Measurements from ENCODE around the gene PRDM16. TPM values are rescaled to one million over a fixed set of nuclear protein-coding genes. Genes with fewer than 3 reads are reported as not detected.

PRDM16 gene
- total RNA-seq, 4 donors from 2014 or later, result 0.19 to 1.6 (median 0.36) TPM

DNA sequence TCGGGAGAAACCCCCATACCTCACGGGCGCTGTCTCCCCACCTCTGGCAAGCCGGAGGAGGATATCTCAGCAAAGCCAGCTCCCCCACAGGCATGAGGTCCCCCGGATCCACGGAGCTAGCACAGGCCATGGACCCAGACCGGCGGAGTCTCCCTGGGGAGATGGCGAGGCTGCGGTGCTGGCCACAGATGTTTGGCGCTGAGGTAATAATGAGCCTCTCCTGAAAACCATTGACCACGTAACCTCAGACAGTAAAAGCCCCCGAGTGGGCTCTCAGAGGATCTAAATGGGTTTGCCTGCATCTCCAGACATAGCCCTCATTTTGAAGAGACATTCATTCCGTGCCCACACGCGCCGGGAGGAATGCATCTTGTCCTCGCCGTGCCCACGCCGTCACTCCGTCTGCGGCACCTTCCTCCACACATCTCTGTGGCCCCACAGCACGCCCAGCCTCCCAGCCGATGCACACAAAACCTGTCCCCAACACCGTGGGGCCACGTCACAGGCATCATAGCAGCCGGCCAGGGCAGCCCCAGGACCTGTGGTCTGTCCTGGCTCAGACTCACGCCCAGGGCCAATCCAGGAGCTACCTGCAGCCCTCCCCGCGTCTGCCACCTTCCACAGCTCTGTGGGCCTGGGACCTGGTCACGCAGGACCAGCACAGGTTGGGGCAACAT, 150.9 kb downstream of the PRDM16 start:
- peaks cover 15% of the 10 kb centered on the region for H3K4me1 ChIP-seq
- DNase-seq (ENCODE audit: low spot score in 2 of 2), result no peak
- H3K36me3 ChIP-seq, result no peaks in the 10 kb centered on the region
- 91% methylated on average over 22 of the region's 32 CpGs for WGBS
- TF ChIP-seq, protein P1, sequence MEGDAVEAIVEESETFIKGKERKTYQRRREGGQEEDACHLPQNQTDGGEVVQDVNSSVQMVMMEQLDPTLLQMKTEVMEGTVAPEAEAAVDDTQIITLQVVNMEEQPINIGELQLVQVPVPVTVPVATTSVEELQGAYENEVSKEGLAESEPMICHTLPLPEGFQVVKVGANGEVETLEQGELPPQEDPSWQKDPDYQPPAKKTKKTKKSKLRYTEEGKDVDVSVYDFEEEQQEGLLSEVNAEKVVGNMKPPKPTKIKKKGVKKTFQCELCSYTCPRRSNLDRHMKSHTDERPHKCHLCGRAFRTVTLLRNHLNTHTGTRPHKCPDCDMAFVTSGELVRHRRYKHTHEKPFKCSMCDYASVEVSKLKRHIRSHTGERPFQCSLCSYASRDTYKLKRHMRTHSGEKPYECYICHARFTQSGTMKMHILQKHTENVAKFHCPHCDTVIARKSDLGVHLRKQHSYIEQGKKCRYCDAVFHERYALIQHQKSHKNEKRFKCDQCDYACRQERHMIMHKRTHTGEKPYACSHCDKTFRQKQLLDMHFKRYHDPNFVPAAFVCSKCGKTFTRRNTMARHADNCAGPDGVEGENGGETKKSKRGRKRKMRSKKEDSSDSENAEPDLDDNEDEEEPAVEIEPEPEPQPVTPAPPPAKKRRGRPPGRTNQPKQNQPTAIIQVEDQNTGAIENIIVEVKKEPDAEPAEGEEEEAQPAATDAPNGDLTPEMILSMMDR (IDR thresholded peaks at IDR 0.05), result no peak
- TF ChIP-seq POLR2AphosphoS5 (IDR thresholded peaks at IDR 0.05) (no peak), EP300 (IDR thresholded peaks at IDR 0.05) (no peak), POLR2A (IDR thresholded peaks at IDR 0.05) (no peak)
- H3K27ac ChIP-seq, result no peak overlapping the region
- no peak overlapping the region for H3K4me3 ChIP-seq
- peaks cover 95% of the 10 kb centered on the region for H3K27me3 ChIP-seq
- no peaks in the 10 kb centered on the region for H3K9me3 ChIP-seq

DNA sequence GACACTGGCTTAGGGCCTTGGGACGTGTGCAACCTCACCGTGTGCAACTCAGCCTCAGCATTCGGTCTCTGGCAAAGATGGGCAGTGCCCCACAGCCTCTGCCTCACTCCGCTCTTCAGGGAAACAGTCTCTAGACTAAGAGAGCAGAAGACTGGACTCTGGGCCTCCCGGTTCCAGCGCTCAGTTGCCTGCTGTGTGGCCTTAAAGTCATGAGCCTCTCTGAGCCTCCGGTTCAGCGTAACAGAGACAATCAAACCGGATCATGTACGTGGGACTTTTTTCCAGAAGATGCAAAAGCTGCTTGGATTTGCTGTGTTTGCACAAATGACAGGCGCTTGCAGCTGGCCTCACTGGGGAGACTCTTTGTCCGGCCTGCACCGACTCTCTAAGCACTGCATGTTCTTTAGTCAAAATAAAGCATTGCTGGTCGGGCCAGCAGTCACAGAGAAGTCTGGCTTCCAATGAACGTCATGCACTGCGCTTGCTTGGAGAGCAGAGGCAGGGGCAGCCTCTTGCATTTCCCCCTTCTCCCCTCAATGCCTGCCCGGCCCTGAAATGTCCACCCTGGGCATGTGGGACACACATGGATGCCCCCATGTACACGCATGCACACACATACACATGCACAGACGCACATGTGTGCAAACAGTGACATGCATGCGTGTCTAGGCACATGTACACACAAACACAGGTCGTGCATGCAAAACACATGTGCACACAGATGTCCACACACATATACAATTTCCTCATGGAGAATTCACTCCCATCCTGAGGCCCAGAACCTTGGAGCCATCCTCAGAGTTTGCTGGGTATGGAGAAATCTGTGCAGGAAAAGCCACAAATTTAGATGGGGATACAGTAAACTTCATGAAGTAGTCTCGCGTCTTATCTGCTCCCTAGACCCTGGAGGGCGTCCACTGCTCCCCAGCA, 152.4 kb downstream of the PRDM16 start:
- WGBS, result 84% methylated on average over 11 of the region's 24 CpGs
- no peak overlapping the region for H3K27ac ChIP-seq

DNA sequence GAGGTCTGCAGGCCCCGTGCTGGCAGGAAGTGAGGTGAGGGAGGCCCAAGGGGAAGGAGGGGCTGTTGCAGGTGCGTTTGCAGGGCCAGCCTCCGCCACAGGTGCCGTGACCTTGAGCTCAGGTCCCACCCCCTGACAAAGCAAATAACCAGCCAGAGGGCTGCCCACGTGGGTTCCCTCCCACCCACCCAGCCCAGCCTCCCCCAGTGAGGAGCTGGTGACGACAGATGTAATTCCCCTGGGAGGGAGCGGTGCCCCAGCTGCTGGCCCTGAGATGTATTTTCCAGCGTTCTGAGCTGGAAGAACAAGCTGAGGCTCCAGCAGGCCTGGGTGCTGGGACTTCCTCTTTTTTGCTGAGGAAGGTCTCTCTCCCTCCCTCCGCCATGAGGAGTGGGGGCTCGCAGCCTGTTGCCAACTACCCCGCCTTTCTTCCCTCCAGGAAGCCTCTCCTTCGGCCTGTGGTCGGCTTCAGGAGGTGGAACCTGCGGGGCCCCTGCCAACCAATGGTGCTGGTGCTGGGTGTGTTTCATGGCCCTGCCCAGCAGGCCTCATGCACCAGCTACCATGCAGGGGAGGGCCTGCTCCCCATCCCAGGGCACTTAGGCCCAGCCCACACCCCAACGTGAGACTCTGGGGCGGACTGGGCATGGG, 153.2 kb downstream of the PRDM16 start:
- DNase-seq (ENCODE audit: low spot score in 2 of 2), result no peak
- H3K36me3 ChIP-seq, result no peaks in the 10 kb centered on the region
- H3K4me1 ChIP-seq, result peaks cover 15% of the 10 kb centered on the region
- no peaks in the 10 kb centered on the region for H3K9me3 ChIP-seq
- H3K4me3 ChIP-seq, result no peak overlapping the region
- 36% methylated on average over 11 of the region's 16 CpGs for WGBS
- peaks cover 92% of the 10 kb centered on the region for H3K27me3 ChIP-seq
- no peak overlapping the region for H3K27ac ChIP-seq
- TF ChIP-seq EP300 (IDR thresholded peaks at IDR 0.05), result no peak
- TF ChIP-seq POLR2A (IDR thresholded peaks at IDR 0.05), result no peak
- TF ChIP-seq, protein P1 (IDR thresholded peaks at IDR 0.05), result no peak
- TF ChIP-seq POLR2AphosphoS5 (IDR thresholded peaks at IDR 0.05), result no peak

More for the DNA sequence above, 152.4 kb downstream of the PRDM16 start:
- no peaks in the 10 kb centered on the region for H3K9me3 ChIP-seq
- TF ChIP-seq EP300 (IDR thresholded peaks at IDR 0.05) (no peak), POLR2A (IDR thresholded peaks at IDR 0.05) (no peak), POLR2AphosphoS5 (IDR thresholded peaks at IDR 0.05) (no peak)
- TF ChIP-seq, protein P1 (IDR thresholded peaks at IDR 0.05), result no peak
- H3K36me3 ChIP-seq, result no peaks in the 10 kb centered on the region
- H3K4me3 ChIP-seq, result no peak overlapping the region
- H3K27me3 ChIP-seq, result peaks cover 94% of the 10 kb centered on the region
- peaks cover 15% of the 10 kb centered on the region for H3K4me1 ChIP-seq
- DNase-seq (ENCODE audit: low spot score in 2 of 2), result no peak

DNA sequence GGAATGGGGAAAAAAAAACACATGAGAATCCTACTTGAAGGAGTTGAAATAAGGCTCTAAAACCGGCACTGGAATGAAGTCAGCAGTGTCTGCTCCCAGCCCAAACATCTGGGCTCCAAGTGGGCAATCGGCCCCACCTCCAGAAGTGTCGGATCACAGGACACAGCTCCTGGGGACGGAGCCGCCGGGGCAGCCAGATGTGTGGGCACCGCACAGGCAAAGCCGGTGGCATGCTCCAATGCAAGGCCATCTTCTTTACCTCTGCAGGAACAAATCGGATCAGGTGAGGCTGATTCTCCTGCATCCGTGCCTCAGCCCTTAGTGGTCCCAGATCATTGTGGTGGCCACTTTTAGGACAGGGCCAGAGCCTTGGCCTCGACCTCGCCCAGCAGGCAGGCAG, 156.7 kb downstream of the PRDM16 start:
- 65% methylated on average over 4 of the region's 12 CpGs for WGBS
- no peaks in the 10 kb centered on the region for H3K4me1 ChIP-seq
- H3K4me3 ChIP-seq, result no peak overlapping the region
- H3K27me3 ChIP-seq, result peaks cover 92% of the 10 kb centered on the region
- no peak overlapping the region for H3K27ac ChIP-seq
- no peak for DNase-seq (ENCODE audit: low spot score in 2 of 2)
- TF ChIP-seq POLR2AphosphoS5 (IDR thresholded peaks at IDR 0.05) (no peak), EP300 (IDR thresholded peaks at IDR 0.05) (no peak)
- H3K9me3 ChIP-seq, result no peaks in the 10 kb centered on the region
- no peaks in the 10 kb centered on the region for H3K36me3 ChIP-seq

DNA sequence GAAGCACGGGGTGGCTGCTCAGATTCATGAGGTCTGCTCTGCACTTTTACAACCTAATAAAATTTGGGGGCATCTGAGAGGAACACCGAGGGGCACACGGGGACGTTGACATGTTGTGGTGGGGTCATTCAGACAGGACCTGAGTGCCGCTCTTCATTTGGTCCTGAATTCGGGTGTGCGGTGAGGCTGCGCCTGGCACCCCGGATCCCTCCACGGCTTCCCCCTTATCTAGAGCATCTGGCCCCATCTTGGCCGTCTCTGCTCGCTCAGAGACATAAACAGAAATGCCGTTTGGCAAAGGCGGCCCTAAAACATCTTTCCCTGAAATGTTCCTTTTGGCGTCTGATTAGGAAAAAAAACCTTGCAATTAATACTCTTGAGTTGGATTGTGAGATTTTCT, 157.2 kb downstream of the PRDM16 start:
- WGBS, result 52% methylated on average over 15 of the region's 15 CpGs
- Histone ChIP-seq H3K9me3 (no peaks in the 10 kb centered on the region), H3K27ac (no peak overlapping the region), H3K27me3 (peaks cover 92% of the 10 kb centered on the region), H3K36me3 (no peaks in the 10 kb centered on the region), H3K4me1 (no peaks in the 10 kb centered on the region), H3K4me3 (no peak overlapping the region)
- DNase-seq (ENCODE audit: low spot score in 2 of 2), result no peak
- TF ChIP-seq POLR2AphosphoS5 (IDR thresholded peaks at IDR 0.05), result no peak
- no peak for TF ChIP-seq POLR2A (IDR thresholded peaks at IDR 0.05)
- TF ChIP-seq EP300 (IDR thresholded peaks at IDR 0.05), result no peak
- TF ChIP-seq, protein P1 (IDR thresholded peaks at IDR 0.05), result no peak
